ENCODE measurements around the gene CEACAM4.
"Not testable (repeated sequence)": the region's sequence is repeated elsewhere in the genome, so short reads cannot be mapped to it uniquely, and the experiment has no call there.

Gene CEACAM4

DNA sequence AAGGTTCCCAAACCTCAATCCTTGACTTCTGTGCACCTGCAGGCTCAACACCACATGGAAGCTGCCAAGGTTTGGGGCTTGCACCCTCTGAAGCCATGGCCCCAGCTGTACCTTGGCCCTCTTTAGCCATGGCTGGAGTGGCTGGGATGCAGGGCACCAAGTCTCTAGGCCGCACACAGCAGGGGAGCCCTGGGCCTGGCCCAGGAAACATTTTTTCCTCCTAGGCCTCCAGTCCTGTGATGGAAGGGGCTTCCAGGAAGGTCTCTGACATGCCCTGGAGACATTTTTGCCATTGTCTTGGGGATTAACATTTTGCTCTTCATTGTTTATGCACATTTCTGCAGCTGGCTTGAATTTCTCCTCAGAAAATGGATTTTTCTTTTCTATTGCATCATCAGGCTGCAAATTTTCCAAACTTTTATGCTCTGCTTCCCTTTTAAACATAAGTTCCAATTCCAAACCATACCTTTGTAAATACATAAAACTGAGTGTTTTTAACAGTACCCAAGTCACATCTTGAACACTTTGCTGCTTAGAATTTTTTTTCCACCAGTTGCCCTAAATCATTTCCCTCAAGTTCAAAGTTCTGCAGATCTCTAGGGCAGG is 44.2 kb downstream of the CEACAM4 start:
- not testable (repeated sequence) for DNase-seq

DNA sequence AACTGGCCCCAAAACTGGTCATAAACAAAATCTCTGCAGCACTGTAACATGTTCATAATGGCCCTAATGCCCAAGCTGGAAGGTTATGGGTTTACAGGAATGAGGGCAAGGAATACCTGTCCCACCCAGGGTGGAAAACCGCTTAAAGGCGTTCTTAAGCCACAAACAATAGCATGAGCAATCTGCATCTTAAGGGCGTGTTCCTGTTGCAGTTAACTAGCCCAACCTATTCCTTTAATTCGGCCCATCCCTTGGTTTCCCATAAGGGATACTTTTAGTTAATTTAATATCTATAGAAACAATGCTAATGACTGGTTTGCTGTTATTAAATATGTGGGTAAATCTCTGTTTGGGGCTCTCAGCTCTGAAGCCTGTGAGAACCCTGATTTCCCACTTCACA is 45.8 kb downstream of the CEACAM4 start:
- DNase-seq, result not testable (repeated sequence)

GRCh38 chr19:41578886-41579285 is 48.0 kb downstream of the CEACAM4 start:
- DNase-seq, result no peak

GRCh38 chr19:41577833-41578232 is 49.0 kb downstream of the CEACAM4 start:
- DNase-seq, result no peak

- DNase-seq, result no peak
These were observed 49.6 kb downstream of the CEACAM4 start for GRCh38 chr19:41577144-41577830.

DNA sequence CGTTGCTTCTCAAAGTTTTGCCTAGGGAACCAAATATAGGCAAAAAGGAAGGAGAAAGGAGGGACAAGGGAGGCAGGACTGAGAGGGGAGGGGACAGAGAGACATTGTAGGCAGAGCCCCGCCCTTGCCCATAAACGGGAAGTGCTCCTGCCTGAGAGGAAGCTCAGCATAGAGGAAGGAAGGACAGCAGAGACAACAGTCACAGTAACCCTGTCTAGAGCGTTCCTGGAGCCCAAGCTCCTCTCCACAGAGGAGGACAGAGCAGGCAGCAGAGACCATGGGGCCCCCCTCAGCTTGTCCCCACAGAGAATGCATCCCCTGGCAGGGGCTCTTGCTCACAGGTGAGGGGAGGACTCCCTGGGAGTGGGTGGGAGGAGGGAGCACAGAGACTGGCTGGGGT is 50.9 kb downstream of the CEACAM4 start, which contains the start of gene CEACAM21:
Gene CEACAM21 (plus strand): TSS at position 169 of the 400 bp plus-strand sequence. CDS start 109 bp downstream, at position 278.
- peak; percentile 96 for DNase-seq

DNA sequence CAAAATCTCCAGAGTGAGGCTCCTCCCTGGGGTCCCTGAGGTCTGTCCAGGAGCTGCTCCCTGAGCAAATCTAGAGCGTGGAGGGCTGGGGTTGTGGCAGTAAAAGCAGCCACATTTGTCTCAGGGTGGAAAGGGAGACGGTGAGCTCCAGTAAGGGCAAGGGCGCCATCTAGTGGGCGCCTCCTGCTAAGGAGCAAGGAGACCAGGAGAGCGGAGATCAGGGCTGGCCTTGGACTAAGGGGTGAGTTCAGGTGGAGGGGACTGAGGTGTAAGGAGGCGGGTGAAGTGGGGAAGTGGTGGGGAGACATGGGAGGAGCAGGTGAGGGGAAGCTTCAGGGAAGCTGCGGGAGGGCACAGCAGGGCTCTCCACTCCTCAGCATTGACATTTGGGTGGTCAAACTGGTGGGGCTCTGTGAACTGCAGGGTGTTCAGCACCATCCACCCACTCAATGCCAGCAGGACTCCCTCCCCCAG is 56.2 kb downstream of the CEACAM4 start:
- peak; percentile 83 for DNase-seq

DNA sequence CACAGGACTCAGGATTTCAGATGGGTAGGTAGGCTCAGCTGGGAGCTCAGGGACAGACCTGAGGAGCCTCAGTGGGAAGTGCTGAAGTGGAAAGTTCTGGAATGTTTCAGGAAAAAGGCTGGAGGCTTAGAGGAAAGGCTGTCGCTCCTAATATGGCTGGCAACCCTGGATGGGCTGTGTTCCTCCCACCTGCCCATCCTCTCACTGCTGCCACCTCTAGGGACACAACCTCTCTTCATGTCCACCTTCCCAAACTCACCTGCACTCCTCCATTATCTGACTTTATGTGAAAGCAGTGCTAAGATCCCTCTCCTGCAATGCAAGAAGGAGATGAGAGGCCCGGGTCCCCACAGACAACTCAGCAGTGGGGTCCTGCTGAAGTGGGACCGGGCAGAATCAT is 56.7 kb downstream of the CEACAM4 start:
- DNase-seq, result no peak

DNA sequence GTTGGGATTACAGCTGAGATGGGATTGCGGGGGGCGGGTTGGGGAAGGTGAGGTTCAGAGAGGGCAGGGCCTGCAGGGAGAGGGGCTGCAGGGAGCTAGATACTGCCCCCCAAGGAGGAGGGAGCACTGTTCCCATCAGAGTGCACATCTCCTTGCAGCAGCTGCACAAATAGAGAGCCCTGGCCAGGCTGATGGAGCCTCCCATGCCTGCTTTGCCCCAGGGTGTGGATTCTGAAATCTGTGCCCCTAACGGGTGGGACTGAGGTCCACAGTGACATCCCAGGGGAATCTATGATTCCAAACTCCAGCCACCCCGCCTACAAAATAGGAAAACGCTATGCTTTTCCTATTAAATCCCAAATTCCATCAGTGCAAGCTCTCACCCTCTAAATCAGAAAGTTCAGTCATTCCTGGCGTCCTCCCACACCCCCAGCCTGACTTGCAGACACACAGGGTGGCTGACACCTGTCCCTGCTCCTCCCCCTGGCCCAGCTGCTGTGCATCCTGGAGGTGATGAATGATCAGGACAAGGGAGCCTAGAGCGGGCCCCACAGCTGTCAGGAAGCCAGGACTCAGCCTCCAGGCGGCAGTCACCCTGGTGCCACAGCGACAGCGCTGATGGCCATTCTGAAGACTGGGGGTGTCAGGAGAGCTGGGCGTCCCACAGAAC is 57.3 kb downstream of the CEACAM4 start:
- DNase-seq, result no peak

All from MV-4-11 (cell line).